H1 (cell line): ENCODE data around the gene SNTG2. TPM values are rescaled to one million over a fixed set of nuclear protein-coding genes. Genes with fewer than 3 reads are reported as not detected.

ENCODE experiments used
- CEBPB ChIP-seq: IDR thresholded peaks from 2 replicates; pipeline ENCODE4 v1.6.1; 2012; ENCODE audit warnings: low read depth, low read length
- CHD7 ChIP-seq: fragments of 300-600 bp; sonication (generic); IDR thresholded peaks from 2 replicates; pipeline ENCODE4 v1.7.1; 2012; ENCODE audit warnings: low read length, moderate library complexity, mild to moderate bottlenecking, inconsistent platforms; ENCODE audit not compliant: insufficient replicate concordance
- HDAC6 ChIP-seq: IDR thresholded peaks from one replicate; pipeline ENCODE4 v1.7.1; 2012; ENCODE audit warnings: low read depth, mild to moderate bottlenecking, inconsistent platforms, low read length, moderate library complexity
- POLR2A ChIP-seq, 2 experiments: IDR thresholded peaks; 1 replicate in 1 of 2; 2 replicates in 1 of 2; pipeline ENCODE4 v1.6.1; 2011; ENCODE audit warnings: low read depth in 2 of 2, low read length in 2 of 2, mild to moderate bottlenecking in 2 of 2; ENCODE audit errors: control extremely low read depth in 1 of 2
- RBBP5 ChIP-seq: IDR thresholded peaks from 2 replicates; pipeline ENCODE4 v1.7.1; 2012; ENCODE audit warnings: low read depth, mild to moderate bottlenecking, inconsistent platforms, low read length, moderate library complexity, borderline replicate concordance
- TAF1 ChIP-seq: IDR thresholded peaks from 2 replicates; pipeline ENCODE4 v1.6.1; 2011; ENCODE audit warnings: mild to moderate bottlenecking, low read depth, low read length
- TEAD4 ChIP-seq: IDR thresholded peaks from 2 replicates; pipeline ENCODE4 v1.6.1; 2012; ENCODE audit warnings: low read depth, low read length, inconsistent platforms, mixed read lengths
- polyA plus RNA-seq, 7 experiments: library from polyadenylated mRNA; depleted of rRNA in 3 of 7; stranded (reverse) in 5 of 7; unstranded in 2 of 7; fragments of >200 nt in 5 of 7; fragments of 200-250 nt in 2 of 7; gene quantifications; 1 replicate in 5 of 7; 2 replicates in 1 of 7; 4 replicates in 1 of 7; pipeline versions ENCODE4 v1.2.1 to v1.2.3, GENCODE V29; 2011 to 2013; ENCODE audit warnings: missing spikeins in 2 of 7, mixed read lengths in 2 of 7
- total RNA-seq: library from RNA; stranded (reverse); fragmentation: NEBNext Ultra II Directional; extraction: Animal tissue kit (Norgen Biotek cat#: 25700); gene quantifications from 2 replicates; pipeline ENCODE4 v1.2.1, GENCODE V29; 2021

Gene SNTG2
- total and polyA plus RNA-seq, 2 of the 8 experiments (the other 6 are each of a cell fraction or from before 2014, with no cell fraction given), result 6.6 to 18.1 TPM

- TF ChIP-seq CHD7, result no peak
- TF ChIP-seq TEAD4, result no peak
- TF ChIP-seq RBBP5, result no peak
- no peak for TF ChIP-seq POLR2A (IDR thresholded peaks at IDR 0.05; ENCODE audit: control extremely low read depth in 1 of 2, low read depth in 2 of 2, low read length in 2 of 2)
- no peak for TF ChIP-seq TAF1
- TF ChIP-seq HDAC6, result no peak
- TF ChIP-seq CEBPB, result no peak
- TF ChIP-seq, all 59 proteins: peak for 0
Measured at GRCh38 chr2:902584-902983, 48.1 kb upstream of the SNTG2 start (continued).
